ENCODE measurements around the gene DLX4.

- TF ChIP-seq POLR2A (IDR thresholded peaks at IDR 0.05): no peak
- no peak for TF ChIP-seq CTCF (IDR thresholded peaks at IDR 0.05)
Measured at GRCh38 chr17:49955157-49955556, 13.8 kb upstream of the DLX4 start.
